ENCODE results near the gene ATOH7. TPM values are rescaled to one million over a fixed set of nuclear protein-coding genes. Genes with fewer than 3 reads are reported as not detected.

The ATOH7 gene
- total and polyA plus RNA-seq, 2 of the 4 experiments (the other 2 are of a cell fraction) = 0.05 TPM; not detected in 1

DNA sequence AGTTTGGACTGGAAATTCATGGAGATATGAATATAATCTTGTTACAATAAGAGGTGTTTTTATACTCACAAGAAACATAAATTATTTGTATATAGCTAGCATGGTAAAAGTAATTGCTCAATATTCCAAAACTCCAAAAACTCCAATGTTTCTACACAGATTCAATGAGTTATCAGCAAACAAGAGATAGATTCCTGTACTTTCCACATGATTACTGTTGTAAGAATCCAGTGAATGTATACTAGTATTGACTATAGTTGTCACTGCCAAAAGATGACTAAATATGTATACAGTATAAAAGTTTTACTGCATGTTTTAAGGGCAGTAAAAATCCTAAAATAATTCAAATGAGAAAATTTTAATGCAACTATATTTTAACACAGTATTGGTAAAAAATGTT, 10.7 kb downstream of the ATOH7 start:
- DNase-seq = peak; percentile 83
- H2BK15ac ChIP-seq (ENCODE audit: low read depth, low read length) = no peak overlapping the region
- H2BK20ac ChIP-seq (ENCODE audit: low read depth, low read length) = no peak overlapping the region
- CTCF ChIA-PET = interaction anchor here (1.0 kb wide), 1 partner anchor 8 kb away, joined by 5 read pairs; no protein-coding TSS in a partner anchor
- no peak overlapping the region for H2AFZ ChIP-seq (replicated peaks; ENCODE audit: low read length, poor library complexity)
- no peaks in the 10 kb centered on the region for H3K9me3 ChIP-seq (ENCODE audit: control insufficient read depth, insufficient read depth, low read length)
- H2BK5ac ChIP-seq (ENCODE audit: low read depth, low read length, poor library complexity, severe bottlenecking) = no peak overlapping the region
- no peak overlapping the region for H4K8ac ChIP-seq (ENCODE audit: low read depth in 2 of 2, low read length in 2 of 2)
- no peak overlapping the region for H3K18ac ChIP-seq (ENCODE audit: low read depth, low read length)
- H3K4ac ChIP-seq (ENCODE audit: low read depth, low read length) = no peak overlapping the region
- no peak overlapping the region for H2AK9ac ChIP-seq (replicated peaks; ENCODE audit: low read depth, low read length, poor library complexity)
- no peak overlapping the region for H2BK120ac ChIP-seq (ENCODE audit: low read depth, low read length)
- H3K79me1 ChIP-seq (ENCODE audit: low read depth in 1 of 2, low read length in 2 of 2) = no peaks in the 10 kb centered on the region
- TF ChIP-seq FOS (IDR thresholded peaks at IDR 0.05; ENCODE audit: low read depth, low read length) (peak; percentile 39; the same call in 1 of the 2 replicates), RCOR1 (IDR thresholded peaks at IDR 0.05; ENCODE audit: insufficient replicate concordance, low read length) (no peak), CEBPB (IDR thresholded peaks at IDR 0.05; ENCODE audit: low read depth, low read length) (peak; percentile 84)
- POLR2A ChIA-PET (ENCODE audit: unreplicated experiment) = no interaction called here
- H3K4me1 ChIP-seq (ENCODE audit: control insufficient read depth, insufficient read depth, low read length) = peaks cover 3% of the 10 kb centered on the region; the same call in 1 of the 2 replicates
- no peak overlapping the region for H3K27ac ChIP-seq (ENCODE audit: insufficient read depth, low read length)
- no peak overlapping the region for H3K14ac ChIP-seq (replicated peaks; ENCODE audit: low read depth, low read length)
- dilution Hi-C loops (cut with HindIII; ENCODE audit: low sequenced_read_pairs, unreplicated experiment) (no loop called here), in situ Hi-C loops (cut with MboI; ENCODE audit: low sequenced_read_pairs) (no loop called here), intact Hi-C loops (cut with micrococcal nuclease) (no loop called here)
- no TSS peak for BruUV-seq (replicated peaks)
- H3K9me1 ChIP-seq (ENCODE audit: insufficient read depth, low read length) = no peaks in the 10 kb centered on the region; the same call in 1 of the 2 replicates
- no peaks in the 10 kb centered on the region for H3K36me3 ChIP-seq (ENCODE audit: control insufficient read depth, insufficient read depth, low read length)
- no peak overlapping the region for H3K4me2 ChIP-seq (ENCODE audit: low read depth, low read length)
- ATAC-seq (ENCODE audit: low read depth) = peak; percentile 78
- H2AK5ac ChIP-seq (ENCODE audit: low read depth, low read length) = no peak overlapping the region
- H3K9ac ChIP-seq (ENCODE audit: low read depth, low read length) = no peak overlapping the region
- no peak overlapping the region for H4K91ac ChIP-seq (ENCODE audit: insufficient read depth, low read depth, low read length)
- H4K20me1 ChIP-seq (ENCODE audit: insufficient read depth, low read length) = no peaks in the 10 kb centered on the region
- H3K56ac ChIP-seq (ENCODE audit: extremely low read depth, insufficient read depth, low read length) = no peak overlapping the region
- H3K4me3 ChIP-seq (ENCODE audit: insufficient read depth, low read depth, low read length) = no peak overlapping the region
- H3K27me3 ChIP-seq (ENCODE audit: control insufficient read depth, insufficient read depth, low read length) = no peaks in the 10 kb centered on the region
- H4K5ac ChIP-seq (ENCODE audit: low read depth, low read length) = no peak overlapping the region
- no peak overlapping the region for H3K23ac ChIP-seq (ENCODE audit: low read depth, low read length)

Measured in IMR-90 (cell line).